ENCODE results near the gene AP3D1. TPM values are rescaled to one million over a fixed set of nuclear protein-coding genes. Genes with fewer than 3 reads are reported as not detected.

Gene AP3D1
- total RNA-seq, 1 experiment from 2014 or later: 75.5 TPM

DNA sequence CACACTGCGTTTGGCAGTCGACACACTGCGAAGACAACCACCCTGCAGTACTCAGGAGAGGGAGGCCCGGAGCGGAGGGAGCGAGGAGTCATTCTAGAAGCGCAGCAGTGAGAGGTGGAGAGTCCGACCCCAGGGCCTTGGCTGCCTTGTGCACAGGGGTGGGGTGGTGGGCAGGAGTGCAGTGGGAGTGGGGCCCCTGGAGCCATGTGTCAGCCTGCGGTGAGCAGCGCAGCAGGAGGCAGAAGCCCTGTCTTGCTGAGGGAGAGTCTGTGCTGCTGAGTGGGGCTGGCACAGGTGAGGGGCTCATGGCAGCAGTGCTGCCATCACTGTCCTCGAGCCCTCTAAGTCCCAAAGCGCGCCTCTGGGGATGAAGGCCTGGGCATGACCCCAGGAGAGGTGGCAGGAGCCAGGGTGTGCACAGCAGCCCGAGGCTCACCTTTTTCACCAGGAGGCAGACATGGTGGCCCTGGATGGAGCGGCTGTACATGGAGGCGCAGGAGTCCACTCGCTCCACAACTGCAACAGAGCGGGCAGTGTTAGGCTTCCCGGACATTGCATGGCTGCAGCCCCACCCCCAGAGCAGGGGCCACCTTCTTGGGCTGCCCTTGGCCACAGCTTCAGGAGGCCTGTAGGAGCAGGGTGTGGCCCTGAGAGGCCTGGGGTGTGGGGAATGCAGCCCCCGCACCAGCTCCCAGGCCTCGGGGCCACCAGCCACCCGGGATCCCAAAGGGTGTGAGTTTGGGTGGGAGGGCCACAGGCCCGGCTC is 42.9 kb downstream of the AP3D1 start:
- no peak overlapping the region for H3K4me2 ChIP-seq
- no peaks in the 10 kb centered on the region for H3K9me2 ChIP-seq (ENCODE audit: insufficient read depth)
- H3K27ac ChIP-seq: no peak overlapping the region
- no peaks in the 10 kb centered on the region for H3K79me2 ChIP-seq (ENCODE audit: low read depth)
- POLR2A ChIA-PET (ENCODE audit: unreplicated experiment): no interaction called here
- no TSS peak for BruUV-seq (replicated peaks)
- intact Hi-C loops (cut with micrococcal nuclease; ENCODE audit: unreplicated experiment): no loop called here
- CTCF ChIA-PET: no interaction called here
- H3K36me3 ChIP-seq (ENCODE audit: low read depth): no peaks in the 10 kb centered on the region
- TF ChIP-seq, protein P1, sequence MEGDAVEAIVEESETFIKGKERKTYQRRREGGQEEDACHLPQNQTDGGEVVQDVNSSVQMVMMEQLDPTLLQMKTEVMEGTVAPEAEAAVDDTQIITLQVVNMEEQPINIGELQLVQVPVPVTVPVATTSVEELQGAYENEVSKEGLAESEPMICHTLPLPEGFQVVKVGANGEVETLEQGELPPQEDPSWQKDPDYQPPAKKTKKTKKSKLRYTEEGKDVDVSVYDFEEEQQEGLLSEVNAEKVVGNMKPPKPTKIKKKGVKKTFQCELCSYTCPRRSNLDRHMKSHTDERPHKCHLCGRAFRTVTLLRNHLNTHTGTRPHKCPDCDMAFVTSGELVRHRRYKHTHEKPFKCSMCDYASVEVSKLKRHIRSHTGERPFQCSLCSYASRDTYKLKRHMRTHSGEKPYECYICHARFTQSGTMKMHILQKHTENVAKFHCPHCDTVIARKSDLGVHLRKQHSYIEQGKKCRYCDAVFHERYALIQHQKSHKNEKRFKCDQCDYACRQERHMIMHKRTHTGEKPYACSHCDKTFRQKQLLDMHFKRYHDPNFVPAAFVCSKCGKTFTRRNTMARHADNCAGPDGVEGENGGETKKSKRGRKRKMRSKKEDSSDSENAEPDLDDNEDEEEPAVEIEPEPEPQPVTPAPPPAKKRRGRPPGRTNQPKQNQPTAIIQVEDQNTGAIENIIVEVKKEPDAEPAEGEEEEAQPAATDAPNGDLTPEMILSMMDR (conservative IDR thresholded peaks at IDR 0.05): no peak
- no peak for TF ChIP-seq EZH2 (IDR thresholded peaks at IDR 0.05; ENCODE audit: low read depth)
- H3K9me3 ChIP-seq (ENCODE audit: insufficient read depth, low read depth): no peaks in the 10 kb centered on the region
- H4K20me1 ChIP-seq (ENCODE audit: insufficient read depth): no peaks in the 10 kb centered on the region
- no peaks in the 10 kb centered on the region for H3K27me3 ChIP-seq (ENCODE audit: insufficient read depth, low read depth)
- no peak overlapping the region for H2AFZ ChIP-seq
- DNase-seq: no peak
- no peaks in the 10 kb centered on the region for H3K4me1 ChIP-seq (replicated peaks; ENCODE audit: insufficient read depth)
- no peak overlapping the region for H3K4me3 ChIP-seq
- no peaks in the 10 kb centered on the region for H3F3A ChIP-seq (ENCODE audit: insufficient read depth, low read depth)

DNA sequence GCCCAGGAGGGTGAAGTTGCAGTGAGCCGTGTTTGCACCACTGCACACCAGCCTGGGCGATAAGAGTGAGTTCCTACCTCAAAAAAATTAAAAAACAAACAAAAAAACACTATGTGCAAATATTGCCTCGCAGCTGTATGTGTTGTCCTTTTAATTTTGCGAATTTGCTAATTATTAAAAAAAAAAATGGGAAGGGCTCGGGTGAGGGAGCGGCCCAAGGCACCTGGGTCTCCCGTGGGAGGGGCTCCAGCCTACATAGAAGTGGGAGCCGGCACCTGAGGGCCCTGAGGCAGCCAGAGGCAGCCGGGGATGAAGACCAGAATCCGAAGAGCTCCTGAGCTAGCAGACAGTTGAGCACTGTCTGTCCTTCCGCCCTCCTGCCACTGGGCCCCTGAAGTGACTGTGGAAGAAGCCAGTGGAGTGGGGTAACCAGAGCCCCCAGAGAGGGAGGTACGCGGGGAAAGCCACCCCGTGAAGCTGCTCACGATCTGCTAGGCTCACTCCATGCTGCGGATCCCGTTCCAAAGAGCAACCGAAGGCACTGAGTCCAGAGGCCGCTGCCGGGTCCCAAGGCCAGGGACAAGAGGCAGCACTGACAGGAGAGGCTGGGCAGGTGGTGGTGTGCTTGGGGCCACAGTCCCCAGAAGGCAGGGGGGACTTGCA is 48.2 kb downstream of the AP3D1 start:
- BruUV-seq (replicated peaks): no TSS peak
- H3K4me3 ChIP-seq: no peak overlapping the region
- no peaks in the 10 kb centered on the region for H3K9me2 ChIP-seq (ENCODE audit: insufficient read depth)
- no peak overlapping the region for H3K27ac ChIP-seq
- no peaks in the 10 kb centered on the region for H3K36me3 ChIP-seq (ENCODE audit: low read depth)
- TF ChIP-seq, protein P1 (conservative IDR thresholded peaks at IDR 0.05): no peak
- TF ChIP-seq EZH2 (IDR thresholded peaks at IDR 0.05; ENCODE audit: low read depth): no peak
- H3K4me1 ChIP-seq (replicated peaks; ENCODE audit: insufficient read depth): no peaks in the 10 kb centered on the region
- no peaks in the 10 kb centered on the region for H4K20me1 ChIP-seq (ENCODE audit: insufficient read depth)
- no peak overlapping the region for H2AFZ ChIP-seq
- ChIA-PET CTCF (no interaction called here), POLR2A (ENCODE audit: unreplicated experiment) (no interaction called here)
- DNase-seq: no peak
- H3K9me3 ChIP-seq (ENCODE audit: insufficient read depth, low read depth): no peaks in the 10 kb centered on the region
- no peak overlapping the region for H3K4me2 ChIP-seq
- intact Hi-C loops (cut with micrococcal nuclease; ENCODE audit: unreplicated experiment): no loop called here
- H3K79me2 ChIP-seq (ENCODE audit: low read depth): no peaks in the 10 kb centered on the region
- H3F3A ChIP-seq (ENCODE audit: insufficient read depth, low read depth): no peaks in the 10 kb centered on the region
- no peaks in the 10 kb centered on the region for H3K27me3 ChIP-seq (ENCODE audit: insufficient read depth, low read depth)

DNA sequence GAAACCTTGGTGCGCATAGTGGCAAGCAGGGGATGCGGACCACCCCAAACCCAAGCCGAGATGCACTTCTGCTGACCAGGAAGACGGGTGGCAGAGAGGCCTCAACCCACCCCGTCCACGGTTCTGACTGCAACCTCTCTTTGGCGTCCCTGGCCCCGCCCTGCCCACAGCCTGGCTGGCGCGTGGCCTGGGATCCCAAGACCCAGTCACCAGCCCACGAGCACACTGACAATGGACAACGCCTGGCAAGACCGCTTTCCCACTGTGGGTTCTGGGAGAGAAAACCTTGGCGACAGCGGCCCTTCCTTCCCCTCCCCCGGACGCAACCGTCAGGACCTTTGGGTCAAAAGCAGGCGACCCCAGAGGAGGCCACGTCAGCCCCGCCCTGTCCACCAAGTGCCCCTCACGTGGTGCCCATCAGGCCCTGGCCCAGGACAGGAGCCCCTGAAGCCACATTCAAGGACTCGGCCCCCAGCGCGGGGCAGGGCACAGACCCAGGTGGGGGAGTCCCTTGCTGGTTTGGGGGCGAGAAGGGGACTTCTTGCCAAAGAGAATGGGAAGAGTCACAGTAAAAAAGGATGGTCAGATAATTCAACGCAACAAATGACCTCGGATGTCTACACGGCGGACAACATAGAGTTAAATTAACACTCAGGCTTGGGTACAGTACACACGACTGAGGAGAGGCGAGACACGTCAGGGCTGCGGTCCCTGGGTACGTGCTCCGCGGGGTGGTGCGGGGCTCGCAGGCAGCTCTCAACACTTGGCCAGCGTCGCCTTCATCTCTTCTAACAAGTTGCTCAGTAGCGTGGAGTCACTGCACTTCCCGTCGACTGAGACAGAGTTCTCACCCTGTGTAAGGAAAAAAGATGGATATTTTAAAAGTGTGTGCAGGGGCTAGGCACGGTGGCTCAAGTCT is 49.7 kb downstream of the AP3D1 start:
- H3K9me3 ChIP-seq (ENCODE audit: insufficient read depth, low read depth): no peaks in the 10 kb centered on the region
- ChIA-PET POLR2A (ENCODE audit: unreplicated experiment) (no interaction called here), CTCF (no interaction called here)
- H2AFZ ChIP-seq: no peak overlapping the region
- no peaks in the 10 kb centered on the region for H3K9me2 ChIP-seq (ENCODE audit: insufficient read depth)
- H3K79me2 ChIP-seq (ENCODE audit: low read depth): no peaks in the 10 kb centered on the region
- no peak overlapping the region for H3K4me3 ChIP-seq
- no peaks in the 10 kb centered on the region for H3F3A ChIP-seq (ENCODE audit: insufficient read depth, low read depth)
- no peak overlapping the region for H3K27ac ChIP-seq
- H4K20me1 ChIP-seq (ENCODE audit: insufficient read depth): no peaks in the 10 kb centered on the region
- H3K36me3 ChIP-seq (ENCODE audit: low read depth): no peaks in the 10 kb centered on the region
- no TSS peak for BruUV-seq (replicated peaks)
- TF ChIP-seq, protein P1 (conservative IDR thresholded peaks at IDR 0.05): no peak
- no peak for TF ChIP-seq EZH2 (IDR thresholded peaks at IDR 0.05; ENCODE audit: low read depth)
- no peak for DNase-seq
- intact Hi-C loops (cut with micrococcal nuclease; ENCODE audit: unreplicated experiment): no loop called here
- H3K4me1 ChIP-seq (replicated peaks; ENCODE audit: insufficient read depth): no peaks in the 10 kb centered on the region
- no peaks in the 10 kb centered on the region for H3K27me3 ChIP-seq (ENCODE audit: insufficient read depth, low read depth)
- H3K4me2 ChIP-seq: no peak overlapping the region

All from PC-9 (cell line).